Stimulated activated CD4-positive, alpha-beta T cell treated with anti-CD3 and anti-CD28 coated beads, Interleukin-15, amount 100 ng/mL, for 24 hours (primary cell): ENCODE results near the gene CRACDL.
A peak's percentile ranks its signal among the peaks of the same experiment; 100 is the strongest.

Experiments used
- DNase-seq: peaks from one replicate; pipeline ENCODE4 v3.0.0-alpha.2; 2020

CRACDL gene

GRCh38 chr2:98822301-98823164 lies 113.5 kb downstream of the CRACDL start:
- peak; percentile 74 for DNase-seq

- no peak for DNase-seq
Measured at GRCh38 chr2:98821629-98822135, 114.3 kb downstream of the CRACDL start.

- DNase-seq = no peak
Measured at GRCh38 chr2:98819231-98819766, 116.7 kb downstream of the CRACDL start.

DNA sequence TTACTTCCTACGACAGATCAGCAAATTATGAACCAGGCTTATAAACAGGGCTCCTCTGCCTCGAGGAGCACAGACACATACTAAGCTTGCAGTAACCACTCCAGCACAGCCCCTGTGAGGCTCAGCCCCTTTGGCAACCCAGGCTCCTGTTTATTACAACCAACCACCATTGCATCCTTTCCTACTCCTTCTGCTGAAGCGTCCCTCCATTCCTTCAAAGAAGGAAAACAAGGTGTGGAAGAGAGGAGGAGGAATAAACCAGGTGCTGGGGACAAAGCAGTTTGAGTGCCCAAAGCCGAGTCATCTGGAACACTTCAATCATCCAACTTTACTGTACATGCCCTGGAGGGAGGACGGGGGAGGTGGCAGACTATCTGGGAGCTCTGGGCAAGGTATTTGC lies 117.9 kb downstream of the CRACDL start:
- no peak for DNase-seq

DNA sequence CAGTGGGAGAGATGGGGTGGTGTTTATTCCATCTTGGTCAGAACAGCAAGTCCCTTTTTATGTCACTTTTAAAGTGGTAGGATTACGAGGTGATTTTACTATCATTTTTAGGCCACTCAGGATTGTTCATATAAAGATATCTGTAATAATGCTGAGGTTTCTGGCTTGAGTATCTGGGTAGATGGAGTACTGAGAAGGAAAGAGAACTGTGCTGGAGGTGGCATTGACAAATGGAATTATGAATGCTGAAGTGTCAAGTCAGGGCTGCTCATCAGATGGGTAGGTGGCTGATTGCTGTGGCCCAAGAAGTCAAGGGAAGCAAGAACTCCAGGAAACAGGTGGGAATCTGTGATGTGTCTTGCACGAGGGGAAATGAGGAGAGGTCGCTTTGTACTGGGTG lies 119.7 kb downstream of the CRACDL start:
- no peak for DNase-seq

- DNase-seq = no peak
Measured at GRCh38 chr2:98815795-98816194, 120.2 kb downstream of the CRACDL start.

DNA sequence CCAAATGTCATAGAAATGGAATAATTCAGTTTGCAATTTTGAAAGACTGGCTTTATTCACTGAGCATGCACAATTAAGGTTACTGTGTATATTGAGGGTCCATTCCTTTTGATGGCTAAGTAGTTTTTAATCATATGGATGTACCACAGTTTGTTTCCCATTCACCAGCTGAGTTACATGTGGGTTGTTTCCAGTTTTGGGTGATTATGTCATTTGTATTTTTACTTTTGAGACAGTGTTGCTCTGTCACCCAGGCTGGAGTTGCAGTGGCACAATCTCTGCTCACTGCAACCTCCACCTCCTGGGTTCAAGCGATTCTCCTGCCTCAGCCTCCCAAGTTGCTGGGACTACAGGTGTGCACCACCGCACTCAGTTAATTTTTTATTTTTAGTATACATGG lies 124.3 kb downstream of the CRACDL start:
- DNase-seq = no peak

- no peak for DNase-seq
Measured at GRCh38 chr2:98810588-98810928, 125.5 kb downstream of the CRACDL start.

- no peak for DNase-seq
Measured at GRCh38 chr2:98809878-98810587, 126.0 kb downstream of the CRACDL start.

DNA sequence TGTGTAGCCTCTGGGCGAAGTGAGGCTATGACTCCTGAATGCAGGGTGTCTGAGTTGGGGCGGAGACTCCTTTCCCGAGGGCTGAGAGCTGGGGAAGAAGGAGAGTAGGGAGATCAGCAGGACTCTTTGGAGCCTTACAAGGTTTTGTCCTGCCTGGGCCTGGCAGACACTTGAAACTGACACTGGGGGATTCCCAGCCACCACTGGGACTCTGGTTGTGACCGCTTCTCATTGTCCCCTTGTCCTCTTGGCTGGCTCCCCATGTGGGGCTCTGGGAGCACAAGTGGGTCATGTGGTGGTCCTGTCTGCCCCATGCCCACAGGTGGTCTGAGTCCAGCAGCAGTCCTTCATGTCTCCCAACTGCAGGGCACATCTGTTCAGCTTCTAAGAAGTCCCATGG lies 126.9 kb downstream of the CRACDL start:
- DNase-seq = no peak

GRCh38 chr2:98808546-98808945 lies 127.5 kb downstream of the CRACDL start:
- no peak for DNase-seq

DNA sequence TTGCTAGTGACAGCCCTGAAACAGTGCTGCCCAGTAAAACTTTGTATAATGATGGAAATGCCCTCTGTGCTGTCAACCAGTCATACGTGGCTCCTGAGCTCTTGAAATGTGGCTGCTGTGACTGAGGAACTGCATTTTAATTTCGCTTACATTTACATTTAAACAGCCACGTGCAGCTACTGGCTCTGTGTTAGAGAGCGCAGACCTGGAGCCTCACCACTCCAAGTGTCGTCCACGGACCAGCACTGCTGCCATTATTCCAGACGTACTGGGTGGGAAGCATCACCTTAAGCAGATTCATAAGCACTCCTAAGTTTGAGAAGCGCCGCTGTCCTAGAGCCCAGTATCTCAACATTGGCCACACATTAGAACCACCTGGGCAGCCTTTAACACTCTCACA lies 128.1 kb downstream of the CRACDL start:
- no peak for DNase-seq

DNA sequence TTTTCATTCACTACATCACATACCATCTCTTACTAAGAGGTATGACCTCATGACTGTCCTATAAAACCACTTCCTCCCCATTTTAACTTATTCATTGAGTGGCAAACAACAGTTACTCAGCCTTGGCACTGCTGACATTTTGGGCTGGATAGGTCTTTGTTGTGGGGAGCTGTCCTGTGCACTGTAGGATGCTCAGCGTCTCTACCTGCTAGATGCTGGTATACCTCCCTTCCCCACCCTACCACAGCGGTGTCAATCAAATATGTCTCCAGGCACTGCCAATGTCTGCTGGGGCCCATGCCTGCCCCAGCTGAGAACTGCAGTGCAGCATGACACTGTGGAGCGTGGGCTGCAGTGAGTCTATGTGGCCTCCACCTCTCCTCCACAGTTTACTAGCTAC lies 128.8 kb downstream of the CRACDL start:
- DNase-seq = no peak

DNA sequence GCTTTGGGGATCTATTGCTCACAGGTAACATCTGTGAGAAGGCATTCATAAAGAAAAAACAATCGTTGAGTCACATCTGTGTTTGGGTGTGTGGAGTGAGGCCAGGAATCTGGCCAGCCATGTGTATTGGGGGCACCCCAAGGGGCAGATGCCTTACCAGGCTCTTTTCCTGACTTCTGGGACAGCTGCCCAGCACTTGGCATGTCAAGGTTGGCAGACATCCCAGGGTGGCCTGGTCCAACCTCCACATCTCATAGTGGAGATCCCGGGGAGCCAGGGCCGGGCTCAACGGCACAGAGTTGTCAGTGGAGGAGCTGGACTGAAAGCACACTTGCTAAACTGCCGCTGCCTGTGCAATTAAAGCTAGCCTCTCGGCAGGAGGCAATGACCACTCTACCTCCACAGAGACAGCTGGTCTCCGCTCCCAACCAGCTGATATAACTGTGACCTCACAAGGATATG lies 129.8 kb downstream of the CRACDL start:
- no peak for DNase-seq

DNA sequence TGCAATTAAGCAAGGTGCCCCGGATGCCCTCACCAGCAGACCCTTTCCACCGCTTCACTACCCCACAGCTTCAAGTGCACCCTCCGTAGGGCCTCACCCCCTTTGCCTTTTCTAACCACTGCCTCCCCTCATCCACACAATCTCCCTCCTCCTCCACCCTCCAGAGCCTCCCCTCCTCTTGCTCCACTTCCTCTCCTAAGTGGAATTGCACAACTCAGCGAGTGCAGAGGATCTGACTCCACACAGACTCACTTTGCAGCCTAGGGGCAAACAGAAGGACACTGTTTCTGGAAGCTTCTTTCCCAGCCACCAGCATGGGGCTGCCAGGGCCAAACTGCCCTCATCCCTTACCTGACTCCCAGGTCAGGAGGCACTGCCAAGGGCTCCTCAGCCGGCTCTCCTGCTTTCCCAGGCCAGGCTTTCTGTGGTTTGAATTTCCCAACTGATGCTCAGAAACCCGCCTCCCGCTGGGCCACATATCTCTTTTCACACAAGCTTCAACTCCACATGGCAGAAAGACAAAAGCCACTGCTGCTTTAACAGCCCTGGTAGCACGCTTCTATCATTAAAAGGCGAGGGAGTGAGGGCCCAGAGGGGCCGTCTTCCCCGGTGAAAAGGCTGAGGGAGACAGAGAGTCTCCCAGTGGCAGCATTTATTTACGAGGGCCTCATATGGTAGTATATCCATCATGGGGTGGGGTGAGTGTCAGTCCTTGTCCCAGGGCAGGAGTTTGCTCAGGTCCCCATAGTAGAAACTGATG lies 130.4 kb downstream of the CRACDL start:
- no peak for DNase-seq

- DNase-seq = no peak
Measured at GRCh38 chr2:98804736-98805135, 131.3 kb downstream of the CRACDL start.

GRCh38 chr2:98804265-98804650 lies 131.8 kb downstream of the CRACDL start:
- DNase-seq = no peak

DNA sequence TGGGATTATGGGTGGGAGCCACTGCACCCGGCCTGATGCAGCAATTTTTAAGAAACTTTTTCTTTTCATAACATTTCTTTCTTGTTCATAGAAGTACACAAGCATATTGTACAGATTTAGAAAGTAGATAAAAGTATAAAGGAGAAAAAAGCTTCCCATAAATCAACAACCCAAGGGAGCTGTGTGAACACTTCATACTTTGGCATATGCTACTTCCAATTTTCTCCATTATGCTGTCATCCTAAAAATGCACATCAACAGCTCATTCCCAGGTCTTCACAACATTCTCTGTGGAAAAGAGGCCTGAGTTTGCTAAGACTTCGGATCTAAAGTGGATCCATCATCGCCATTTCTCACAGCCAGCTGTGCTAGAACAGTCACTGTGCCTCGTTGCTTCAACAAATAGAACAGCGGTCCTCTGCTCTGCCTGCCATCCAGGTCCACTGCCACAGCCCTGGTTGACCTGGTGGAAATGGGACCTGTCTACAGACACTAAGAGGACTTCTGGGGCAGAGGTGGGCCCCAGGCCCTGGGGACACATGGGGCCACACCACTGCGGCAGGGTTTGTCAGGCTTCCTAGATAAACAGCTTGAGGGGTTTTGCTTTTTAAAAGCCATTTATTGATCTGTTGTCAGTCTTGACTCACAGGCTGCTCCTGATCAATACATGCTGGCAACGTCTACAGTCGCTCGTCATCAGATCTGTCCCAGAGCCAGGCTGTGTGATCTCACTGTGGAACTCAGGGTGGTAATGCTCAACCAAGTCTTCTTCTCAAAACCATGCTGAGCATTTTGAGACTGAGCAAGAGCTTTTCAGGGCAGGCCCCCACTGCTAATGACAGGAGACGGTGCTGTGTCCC lies 132.4 kb downstream of the CRACDL start:
- DNase-seq = no peak

DNA sequence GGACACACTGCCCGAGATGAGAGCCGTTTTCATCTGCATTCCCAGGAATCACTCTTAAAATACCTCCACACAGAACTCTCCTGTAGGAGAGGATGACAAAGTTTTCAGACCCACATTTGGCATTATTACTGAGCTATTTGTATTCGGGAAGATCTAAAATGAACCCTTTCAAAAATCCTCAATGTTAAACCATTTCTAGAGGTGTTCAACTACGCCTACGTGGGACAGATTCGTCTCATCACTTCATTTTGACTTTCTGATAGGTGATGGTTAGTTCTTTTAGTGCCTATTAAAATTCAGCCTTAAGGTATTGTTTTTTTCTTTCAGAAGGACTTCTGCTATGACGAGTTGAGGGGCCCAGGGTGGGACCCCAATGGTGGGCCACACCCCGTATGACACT lies 133.7 kb downstream of the CRACDL start:
- no peak for DNase-seq

GRCh38 chr2:98801921-98802321 lies 134.1 kb downstream of the CRACDL start:
- no peak for DNase-seq

- DNase-seq = no peak
Measured at GRCh38 chr2:98801286-98801685, 134.7 kb downstream of the CRACDL start.
